Tibial artery (tissue), 4 donors: ENCODE data around the gene KLHL1.

ENCODE experiments used
- DNase-seq, 2 donors: peaks; one replicate each; pipeline ENCODE4 v3.0.0-alpha.2; 2019
- H3K27ac ChIP-seq, 2 donors: fragments of 200-600 bp; sonication (generic) in 1 of 2; 1 replicate in 1 of 2; 2 replicates in 1 of 2; pipeline ENCODE4 v1.5.1; 2018 to 2019; ENCODE audit warnings: mild to moderate bottlenecking in 1 of 2
- H3K27me3 ChIP-seq, 2 donors: fragments of 200-600 bp; sonication (generic) in 1 of 2; one replicate each; pipeline versions ENCODE4 v1.5.1 to v1.6.0; 2016 to 2019
- H3K36me3 ChIP-seq, 3 donors: fragments of 200-600 bp; sonication (generic) in 2 of 3; one replicate each; pipeline ENCODE4 v1.5.1; 2016 to 2019; ENCODE audit warnings: mild to moderate bottlenecking in 2 of 3
- H3K4me1 ChIP-seq, 4 donors: fragments of 200-600 bp; sonication (generic) in 2 of 4; 1 replicate in 3 of 4; 2 replicates in 1 of 4; pipeline ENCODE4 v1.5.1; 2016 to 2019
- H3K4me3 ChIP-seq, 2 donors: fragments of 200-600 bp; sonication (generic) in 1 of 2; 1 replicate in 1 of 2; 2 replicates in 1 of 2; pipeline ENCODE4 v1.5.1; 2018 to 2019; ENCODE audit warnings: mild to moderate bottlenecking in 2 of 2
- H3K9me3 ChIP-seq, 3 donors: fragments of 200-600 bp; sonication (generic) in 1 of 3; one replicate each; pipeline ENCODE4 v1.5.1; 2016 to 2019
- CTCF ChIP-seq, 2 experiments: fragments of 200-600 bp in 1 of 2; fragments of 450-650 bp in 1 of 2; IDR thresholded peaks; one replicate each; pipeline ENCODE4 v1.5.1; 2017 to 2019; ENCODE audit warnings: antibody characterized with exemption in 2 of 2, mild to moderate bottlenecking in 1 of 2, moderate library complexity in 1 of 2
- intact Hi-C: fragments of 100-400 bp; cut with DNase I; formaldehyde crosslinking; loops from one replicate; pipeline ENCODE4 v1.15.0; 2023; ENCODE audit warnings: low total_unique reads

KLHL1 gene

GRCh38 chr13:70088926-70089325 lies 19.3 kb downstream of the KLHL1 start:
- no peak for TF ChIP-seq CTCF (IDR thresholded peaks at IDR 0.05)
- intact Hi-C loops: no loop called here

GRCh38 chr13:70087247-70087646 lies 21.0 kb downstream of the KLHL1 start:
- Histone ChIP-seq H3K9me3 (no peaks in the 10 kb centered on the region), H3K4me1 (no peaks in the 10 kb centered on the region), H3K27ac (no peak overlapping the region), H3K27me3 (no peaks in the 10 kb centered on the region), H3K4me3 (no peak overlapping the region), H3K36me3 (no peaks in the 10 kb centered on the region)
- DNase-seq: no peak
- TF ChIP-seq CTCF (IDR thresholded peaks at IDR 0.05): no peak
- intact Hi-C loops: no loop called here

More at GRCh38 chr13:70088926-70089325, 19.3 kb downstream of the KLHL1 start:
- Histone ChIP-seq H3K4me1 (no peaks in the 10 kb centered on the region), H3K27ac (no peak overlapping the region), H3K36me3 (no peaks in the 10 kb centered on the region), H3K27me3 (no peaks in the 10 kb centered on the region), H3K9me3 (no peaks in the 10 kb centered on the region), H3K4me3 (no peak overlapping the region)
- DNase-seq: no peak

GRCh38 chr13:70080012-70080411 lies 28.2 kb downstream of the KLHL1 start:
- H3K4me3 ChIP-seq: no peak overlapping the region

GRCh38 chr13:70054572-70054971 lies 53.7 kb downstream of the KLHL1 start:
- Histone ChIP-seq H3K27me3 (no peaks in the 10 kb centered on the region), H3K9me3 (no peaks in the 10 kb centered on the region), H3K4me3 (no peak overlapping the region), H3K27ac (no peak overlapping the region), H3K36me3 (no peaks in the 10 kb centered on the region), H3K4me1 (no peaks in the 10 kb centered on the region)
- intact Hi-C loops: no loop called here
- DNase-seq: no peak
- TF ChIP-seq CTCF (IDR thresholded peaks at IDR 0.05): no peak

More at GRCh38 chr13:70080012-70080411, 28.2 kb downstream of the KLHL1 start:
- no peaks in the 10 kb centered on the region for H3K27me3 ChIP-seq
- H3K36me3 ChIP-seq: no peaks in the 10 kb centered on the region
- no peak for TF ChIP-seq CTCF (IDR thresholded peaks at IDR 0.05)
- intact Hi-C loops: no loop called here
- H3K27ac ChIP-seq: no peak overlapping the region
- H3K4me1 ChIP-seq: no peaks in the 10 kb centered on the region
- no peaks in the 10 kb centered on the region for H3K9me3 ChIP-seq
- DNase-seq: no peak

GRCh38 chr13:70051531-70051930 lies 56.7 kb downstream of the KLHL1 start:
- intact Hi-C loops: no loop called here
- Histone ChIP-seq H3K27me3 (no peaks in the 10 kb centered on the region), H3K27ac (no peak overlapping the region), H3K9me3 (no peaks in the 10 kb centered on the region), H3K4me3 (no peak overlapping the region), H3K4me1 (no peaks in the 10 kb centered on the region), H3K36me3 (no peaks in the 10 kb centered on the region)
- no peak for TF ChIP-seq CTCF (IDR thresholded peaks at IDR 0.05)
- DNase-seq: no peak

- Histone ChIP-seq H3K27me3 (no peaks in the 10 kb centered on the region), H3K9me3 (no peaks in the 10 kb centered on the region), H3K36me3 (no peaks in the 10 kb centered on the region), H3K27ac (no peak overlapping the region), H3K4me1 (no peaks in the 10 kb centered on the region), H3K4me3 (no peak overlapping the region)
- no peak for DNase-seq
- intact Hi-C loops: no loop called here
- no peak for TF ChIP-seq CTCF (IDR thresholded peaks at IDR 0.05)
Observed at GRCh38 chr13:70043685-70044084, 64.6 kb downstream of the KLHL1 start.
